CD1c-positive myeloid dendritic cell (primary cell): ENCODE data around the gene CRB3.
"Not testable (repeated sequence)": the region's sequence is repeated elsewhere in the genome, so short reads cannot be mapped to it uniquely, and the experiment has no call there.

Source experiments
- DNase-seq: peaks from one replicate; pipeline ENCODE4 v3.0.0-alpha.2; 2016; ENCODE audit errors: extremely low spot score

Gene CRB3, protein sequence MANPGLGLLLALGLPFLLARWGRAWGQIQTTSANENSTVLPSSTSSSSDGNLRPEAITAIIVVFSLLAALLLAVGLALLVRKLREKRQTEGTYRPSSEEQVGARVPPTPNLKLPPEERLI

DNA sequence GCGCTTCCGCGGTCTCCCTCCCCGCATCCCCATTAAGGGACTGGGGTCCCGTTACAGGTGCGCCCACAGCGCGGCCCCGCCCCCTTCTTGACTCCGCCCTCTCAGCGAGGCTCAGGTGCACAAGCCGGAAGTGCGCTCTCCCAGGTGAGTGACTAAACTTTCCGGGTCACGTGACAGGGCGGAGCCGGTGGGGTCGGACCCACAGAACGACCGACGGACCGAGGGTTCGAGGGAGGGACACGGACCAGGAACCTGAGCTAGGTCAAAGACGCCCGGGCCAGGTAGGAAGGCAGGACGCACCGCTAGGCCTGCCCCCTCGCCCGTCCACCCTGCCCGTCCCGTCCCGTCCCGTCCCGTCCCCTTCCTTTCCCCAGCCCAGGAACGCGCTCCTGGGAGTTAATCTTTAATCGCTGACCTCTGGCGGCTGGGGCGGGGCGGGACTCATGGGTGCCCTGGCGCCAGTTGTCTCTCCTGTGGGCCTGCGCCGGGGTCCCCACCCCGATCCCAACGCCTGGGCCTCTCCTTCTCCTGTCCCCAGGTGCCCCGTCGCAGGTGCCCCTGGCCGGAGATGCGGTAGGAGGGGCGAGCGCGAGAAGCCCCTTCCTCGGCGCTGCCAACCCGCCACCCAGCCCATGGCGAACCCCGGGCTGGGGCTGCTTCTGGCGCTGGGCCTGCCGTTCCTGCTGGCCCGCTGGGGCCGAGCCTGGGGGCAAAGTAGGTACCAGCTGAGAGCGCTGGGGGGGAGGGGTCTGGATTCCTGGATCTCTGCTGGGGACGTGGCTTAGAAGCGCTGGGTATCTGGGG lies at the start of gene CRB3:
Gene CRB3, plus strand, starts transcription at position 202 of the 804 bp plus-strand sequence. Its CDS starts 431 bp downstream, at position 633.
- no peak for DNase-seq

DNA sequence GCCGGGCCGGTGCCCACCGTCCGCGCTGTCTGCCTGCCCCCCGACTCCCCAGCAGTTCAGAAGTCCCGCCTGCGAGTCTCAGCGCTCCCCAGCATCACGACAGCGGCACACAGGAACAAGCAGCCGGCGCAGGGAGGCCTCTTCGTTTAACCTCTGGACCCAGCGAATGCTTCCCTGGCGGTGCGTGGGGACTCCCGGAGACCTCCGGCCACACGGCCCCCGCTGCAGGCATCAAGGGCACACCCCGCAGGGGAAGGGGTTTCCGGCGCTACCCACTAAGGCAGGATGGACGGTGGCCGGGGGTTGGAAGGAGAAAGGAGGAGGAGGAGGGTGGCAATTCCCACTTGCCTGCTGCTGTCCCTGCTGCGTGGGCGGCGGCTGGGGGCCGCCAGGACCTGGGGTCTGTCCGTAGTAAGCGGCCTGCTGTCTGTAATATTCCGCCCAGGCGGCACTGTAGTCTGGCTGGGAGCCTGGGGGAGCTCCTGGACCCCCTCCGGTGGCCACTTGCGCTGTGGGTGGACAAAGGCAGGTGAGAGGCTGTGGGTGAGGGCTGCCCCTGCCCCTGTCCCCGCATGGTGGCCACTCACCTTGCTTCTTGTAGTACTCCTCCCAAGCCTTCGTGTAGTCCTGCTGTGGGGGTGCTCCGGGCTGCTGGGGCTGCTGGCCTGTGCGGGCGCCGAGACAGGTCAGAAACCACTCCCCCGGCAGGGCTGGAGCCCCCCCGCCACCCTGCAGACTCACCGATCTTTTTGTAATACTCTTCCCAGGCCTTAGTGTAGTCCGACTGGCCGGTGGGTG lies 49.1 kb upstream of the CRB3 start:
- DNase-seq = no peak

DNA sequence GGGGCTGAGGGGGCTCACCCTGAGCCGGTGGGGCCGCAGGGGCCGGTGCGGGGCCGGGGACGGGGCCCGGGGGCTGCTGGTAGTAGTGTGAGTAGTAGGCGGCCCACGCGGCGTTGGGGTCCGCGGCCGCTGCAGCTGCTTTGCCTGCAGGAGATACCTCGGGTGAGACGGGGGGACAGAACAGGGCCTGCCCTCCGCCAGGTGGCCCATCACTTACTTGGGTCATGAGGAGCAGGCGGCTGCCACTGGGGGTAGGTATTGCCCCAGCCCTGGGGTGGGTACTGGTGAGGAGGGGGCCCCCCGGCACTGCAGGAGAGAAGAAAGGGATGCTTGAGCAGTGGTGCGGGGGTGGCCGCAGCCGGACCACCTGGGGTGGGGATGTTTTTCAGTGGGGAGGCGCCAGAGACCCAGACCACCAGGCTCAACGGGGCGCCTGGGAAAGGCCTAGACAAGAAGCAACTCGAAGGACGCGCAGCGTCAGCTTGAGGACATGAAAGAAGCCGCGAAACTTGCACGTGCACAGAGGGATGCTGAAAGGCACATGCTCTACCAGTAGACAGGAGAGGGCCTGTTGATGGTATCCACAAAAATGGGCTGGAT lies 48.4 kb upstream of the CRB3 start:
- DNase-seq = no peak

DNA sequence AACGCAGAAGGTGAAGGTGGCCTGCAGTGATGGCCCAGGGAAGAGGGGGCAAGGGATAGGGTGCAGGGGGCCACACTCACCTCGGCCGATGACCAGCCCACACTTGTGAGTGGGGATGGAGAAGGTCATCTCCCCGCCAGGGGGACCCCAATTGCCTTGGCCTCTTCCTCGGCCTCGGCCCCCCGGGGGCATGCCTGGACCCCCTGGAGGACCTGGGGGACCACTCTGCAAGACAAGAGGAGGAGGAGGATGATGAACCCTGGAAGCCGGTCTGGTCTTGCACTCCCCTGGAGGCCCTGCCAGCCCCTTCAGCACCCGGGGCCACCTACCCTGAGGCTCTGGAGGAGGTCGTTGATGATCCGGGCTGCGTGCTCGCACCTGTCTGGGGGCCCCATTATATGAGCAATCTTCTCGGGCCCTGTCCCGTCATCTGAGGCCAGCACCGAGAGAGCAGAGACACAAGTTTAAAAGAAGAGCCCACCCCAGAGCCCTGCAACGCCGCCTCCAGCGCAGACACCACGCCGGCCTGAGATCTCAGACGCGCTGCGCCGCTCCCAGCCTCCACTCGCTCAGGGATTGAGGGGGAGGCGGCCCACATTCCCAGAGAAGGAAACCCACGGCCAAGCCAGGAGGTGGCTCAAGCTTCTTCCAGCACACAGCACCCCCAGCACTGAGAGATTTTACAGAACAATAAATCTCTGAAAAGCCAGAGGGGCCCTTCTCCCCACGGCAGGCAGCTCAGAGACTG lies 47.2 kb upstream of the CRB3 start:
- no peak for DNase-seq

DNA sequence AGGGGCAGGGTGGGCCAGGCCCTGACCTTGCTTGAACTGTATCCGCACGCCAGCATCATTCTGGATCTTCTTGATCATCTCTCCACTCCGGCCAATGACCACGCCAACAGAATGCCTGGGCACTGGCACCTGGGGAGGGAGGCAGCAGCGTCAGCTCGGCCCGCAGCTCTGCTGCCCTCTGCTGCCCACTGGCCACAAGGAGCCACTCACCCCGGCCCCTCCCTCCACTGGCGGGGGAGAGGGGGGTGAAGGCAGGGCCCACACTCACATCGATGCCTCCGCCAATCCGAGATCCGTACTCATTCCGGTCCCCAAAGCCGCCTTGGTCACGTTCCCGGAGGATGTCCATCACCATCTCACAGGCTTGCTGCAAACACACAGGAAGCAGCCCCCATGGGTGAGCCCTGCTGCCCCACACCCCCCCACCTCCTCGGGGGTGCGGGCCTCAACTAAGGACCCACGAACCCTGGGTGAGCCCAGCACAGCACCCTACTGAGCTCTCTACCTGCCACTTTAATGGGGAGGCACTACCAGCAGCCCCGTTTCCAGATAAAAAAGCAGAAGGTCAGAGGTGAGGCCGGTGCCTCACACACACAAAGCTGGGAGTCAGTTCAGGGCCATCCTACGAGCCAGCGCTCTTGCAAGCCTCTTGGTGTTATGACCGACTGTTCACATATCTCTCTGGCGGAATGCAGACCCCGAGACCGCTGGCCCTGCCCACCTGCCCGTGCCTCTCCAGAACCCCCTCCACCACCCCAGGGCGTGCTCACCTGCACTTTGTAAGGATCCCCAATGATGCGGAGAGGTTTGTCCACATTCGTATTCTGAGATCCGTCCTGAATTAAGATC lies 46.1 kb upstream of the CRB3 start:
- DNase-seq = no peak

DNA sequence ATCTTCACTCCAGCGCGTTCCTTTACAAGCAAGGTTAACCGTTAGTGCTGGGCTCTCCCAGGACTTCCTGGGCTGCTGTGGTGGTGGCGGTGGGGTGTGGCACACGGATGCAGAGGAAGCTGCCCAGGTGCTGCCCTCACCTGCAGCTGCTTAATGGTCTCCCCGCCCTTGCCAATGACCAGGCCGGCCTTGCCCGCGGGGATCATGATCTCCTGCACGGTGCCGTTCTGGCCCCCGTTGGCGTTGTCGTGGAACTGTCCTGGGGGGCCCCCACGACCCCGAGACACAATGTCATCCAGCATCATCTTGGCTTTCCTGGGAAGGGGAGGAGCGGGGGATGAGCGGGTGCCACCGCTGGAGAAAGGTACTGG lies 45.5 kb upstream of the CRB3 start:
- DNase-seq = no peak

DNA sequence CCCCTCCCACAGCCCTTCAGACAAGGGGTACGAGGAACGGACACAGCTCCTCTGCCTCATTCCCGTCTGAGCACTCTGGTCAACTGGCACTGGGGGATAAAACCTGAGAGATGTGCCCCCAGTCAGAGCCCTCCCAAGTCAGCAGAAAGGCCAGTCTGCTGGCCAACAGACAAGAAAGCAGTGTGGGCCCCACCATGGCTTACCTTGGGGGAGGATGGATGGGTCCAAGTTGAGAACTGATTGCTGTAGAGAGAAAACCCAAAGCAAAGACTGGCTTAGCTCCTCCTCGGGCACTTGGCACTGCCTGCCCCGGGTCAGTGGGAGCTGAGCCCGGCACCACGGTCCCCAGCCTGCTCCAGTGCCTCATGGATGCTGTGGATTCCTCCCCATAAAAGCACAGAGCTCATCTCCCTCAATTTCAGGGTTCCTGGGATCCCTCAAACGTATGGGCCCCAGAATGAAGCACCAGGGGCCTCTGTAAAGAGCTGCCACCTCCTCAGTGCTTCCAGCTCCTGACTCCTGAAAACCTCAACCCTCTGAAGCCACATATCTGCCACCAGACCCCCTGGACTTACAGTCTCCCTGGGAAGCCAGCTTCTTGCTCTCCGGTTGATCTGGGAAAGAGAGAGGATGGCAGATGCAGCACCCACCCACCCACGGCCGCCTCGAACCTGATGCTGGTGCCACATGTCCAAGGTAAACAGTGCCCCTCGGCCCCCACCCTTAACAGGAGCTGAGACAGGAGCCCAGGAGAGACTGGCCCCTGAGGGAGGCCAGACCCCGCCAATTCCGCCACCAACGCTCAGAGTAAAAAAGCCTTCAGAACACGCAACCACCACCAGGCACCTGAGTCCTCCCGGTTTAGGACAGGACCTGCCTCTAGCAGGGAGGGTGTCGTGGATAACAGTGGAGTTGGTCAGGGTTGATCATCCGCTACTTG lies 42.7 kb upstream of the CRB3 start:
- no peak for DNase-seq

DNA sequence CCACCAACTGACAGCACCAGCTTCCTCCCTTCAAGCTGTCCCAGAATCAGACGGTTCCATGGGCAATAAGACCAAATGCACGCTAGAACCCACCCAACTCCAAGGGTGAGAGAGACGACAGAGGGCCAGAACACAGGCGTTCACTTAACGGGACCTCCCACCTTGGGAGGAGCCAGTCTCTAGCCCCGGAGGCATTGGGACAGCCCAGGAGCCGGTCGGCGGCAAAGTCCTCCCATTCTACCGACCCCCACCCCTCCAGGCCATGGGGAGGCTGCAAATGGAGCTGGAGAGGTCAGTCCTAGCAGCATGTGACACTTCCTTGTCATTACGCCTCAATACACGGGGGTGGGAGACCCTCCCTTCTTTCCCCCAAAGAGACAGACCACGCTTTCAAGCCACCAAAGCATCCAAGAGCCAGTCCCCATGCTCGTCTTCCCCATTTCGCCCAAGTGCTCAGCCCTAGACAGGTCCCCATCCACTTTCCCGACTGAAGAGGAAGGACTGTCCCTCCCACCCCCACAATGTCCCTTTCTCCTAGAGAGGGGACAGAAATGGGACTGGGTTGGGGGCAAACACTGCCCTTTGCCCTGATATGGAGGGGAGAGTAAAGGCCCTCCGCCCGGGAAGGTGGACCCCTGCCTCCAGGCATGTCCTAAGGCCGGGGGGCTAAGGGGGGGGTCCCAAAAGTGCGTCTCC lies 40.4 kb upstream of the CRB3 start:
- peak; percentile 66 for DNase-seq

DNA sequence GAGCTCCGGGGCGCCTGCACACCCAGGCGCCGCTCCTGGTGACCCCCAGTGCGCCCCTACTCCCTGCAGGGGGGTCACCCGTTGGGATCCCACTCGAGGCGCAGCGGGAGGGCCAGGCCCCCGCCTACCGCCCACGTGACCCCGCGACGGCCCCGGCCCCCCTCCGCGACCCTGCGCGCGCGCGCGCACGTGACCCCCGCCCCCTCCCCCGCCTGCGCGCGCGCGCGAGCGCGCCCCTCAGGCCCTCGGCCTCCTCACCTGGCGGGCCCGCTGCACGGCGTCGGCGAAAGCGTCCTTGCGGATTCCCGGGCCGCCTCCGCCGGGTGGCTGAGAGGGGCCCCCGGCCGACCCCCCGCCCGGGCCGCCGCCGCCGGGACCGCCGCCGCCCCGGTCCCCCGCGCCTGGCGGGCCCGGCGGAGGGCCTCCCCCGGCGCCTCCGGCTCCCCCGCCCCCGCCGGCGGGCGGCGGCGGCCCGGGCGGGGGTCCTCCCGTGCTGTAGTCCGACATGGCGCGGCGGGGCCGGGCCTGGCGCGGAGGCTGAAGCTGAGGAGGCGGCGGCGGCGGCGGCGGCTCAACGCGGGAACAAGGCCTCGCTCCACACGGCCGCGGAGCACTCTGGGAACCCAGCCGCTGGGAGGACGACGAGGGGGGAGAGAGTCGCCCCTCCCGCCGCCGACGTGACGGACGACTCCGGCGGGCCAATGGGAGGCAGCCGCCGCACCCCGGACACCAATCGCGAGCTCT lies 39.7 kb upstream of the CRB3 start, which contains the start of gene KHSRP:
Gene KHSRP, minus strand, starts transcription at position 617 of the 744 bp plus-strand sequence. Its CDS starts 110 bp downstream, at position 507.
- DNase-seq = peak; percentile 13

DNA sequence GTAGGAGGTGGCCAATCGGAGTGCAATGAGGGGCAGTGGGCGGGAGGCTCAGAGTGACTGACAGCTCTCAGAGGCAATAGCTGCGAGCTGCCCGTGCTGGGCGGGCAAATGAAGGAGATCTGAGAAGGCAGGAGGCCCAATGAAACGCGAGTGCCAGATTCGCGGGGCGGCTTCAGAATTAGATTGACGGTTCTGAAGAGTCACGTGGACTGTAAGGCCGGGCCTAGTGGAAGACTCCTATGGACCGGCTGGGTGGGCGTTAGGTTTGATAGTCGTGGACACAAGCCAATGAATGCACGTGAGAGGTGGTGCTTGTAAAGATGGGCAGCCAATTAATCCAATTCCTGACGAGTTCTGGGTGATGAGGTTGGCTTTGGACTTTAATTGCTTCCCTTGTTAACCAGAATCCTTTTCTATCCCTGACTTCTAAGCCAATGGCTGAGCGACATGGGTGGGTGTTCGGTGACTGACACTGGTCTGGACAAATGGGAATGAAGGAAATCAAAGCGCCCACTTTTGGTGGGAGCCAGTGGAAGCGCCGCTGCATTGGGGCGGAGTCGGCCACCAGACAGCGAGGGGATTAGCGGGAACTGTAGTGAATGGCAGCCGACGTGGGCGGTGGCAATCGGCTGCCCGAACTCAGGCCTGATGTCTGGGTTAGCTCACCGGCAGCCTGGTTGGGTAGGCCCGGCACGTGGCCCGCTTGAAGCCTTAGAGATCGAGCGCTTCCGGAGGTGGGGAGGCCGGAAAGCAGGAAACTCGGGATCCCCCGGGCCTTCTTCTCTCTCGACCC lies 38.9 kb upstream of the CRB3 start:
- DNase-seq = peak; percentile 100

DNA sequence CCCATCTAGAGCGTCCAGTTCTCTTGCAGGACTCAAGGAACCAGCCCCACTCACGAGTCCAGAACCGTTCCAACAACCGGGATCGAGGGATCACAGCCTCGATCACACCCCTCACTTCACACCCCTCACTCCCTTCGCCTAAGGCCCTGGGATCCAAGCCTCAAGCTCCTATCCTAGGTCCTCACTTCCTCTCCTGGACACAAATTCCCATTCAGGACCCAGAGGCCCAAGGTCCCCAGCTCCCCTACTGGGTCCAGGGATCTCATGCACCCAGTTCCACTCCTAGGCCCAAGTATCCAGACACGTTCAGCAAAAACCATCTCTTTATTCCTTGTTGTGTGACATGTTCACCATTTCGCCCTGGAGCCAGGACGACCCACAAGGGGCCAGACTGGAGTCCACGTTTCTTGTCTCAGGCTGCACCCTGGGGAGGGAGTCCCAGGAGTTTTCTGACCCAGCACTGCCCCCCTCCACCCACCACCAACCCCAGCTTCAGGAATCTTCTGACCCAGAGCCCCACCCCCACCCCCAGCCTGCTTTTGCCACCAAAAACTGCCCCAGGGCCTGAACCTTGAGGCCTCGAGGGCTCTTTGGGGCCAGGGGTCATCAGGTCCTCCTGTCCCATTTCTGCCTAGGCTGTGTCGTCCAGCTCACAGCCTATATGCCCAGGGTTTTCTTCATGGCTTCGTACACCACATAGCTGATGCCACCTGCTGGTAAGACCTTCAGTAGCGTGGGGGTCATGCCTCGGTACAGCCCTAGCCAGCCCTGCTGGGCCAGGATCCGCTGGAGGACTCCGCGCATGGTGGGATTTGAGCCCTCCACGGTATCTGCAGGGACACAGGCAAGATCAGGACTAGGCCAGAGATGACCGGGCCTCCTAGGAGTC lies 38.1 kb upstream of the CRB3 start:
- DNase-seq = peak; percentile 4

DNA sequence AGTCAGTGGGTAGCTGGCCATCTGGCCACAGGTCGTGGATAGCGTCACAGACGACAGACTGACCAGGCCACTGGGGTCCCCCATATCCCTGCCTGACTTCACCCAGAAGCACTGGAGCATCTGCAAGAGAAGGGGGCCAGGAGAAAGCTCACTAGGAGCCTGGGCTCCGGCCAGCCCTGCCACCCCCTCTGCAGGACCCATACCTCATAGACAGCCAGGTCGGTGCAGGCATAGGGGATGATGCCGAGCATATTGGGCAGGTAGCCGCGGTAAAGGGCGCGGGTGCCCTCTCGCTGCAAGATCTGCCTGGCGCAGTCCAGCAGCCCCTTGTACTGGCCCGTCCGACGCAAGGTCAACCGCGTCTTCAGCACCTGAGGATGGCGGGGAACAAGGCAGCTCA lies 36.9 kb upstream of the CRB3 start:
- DNase-seq = no peak

DNA sequence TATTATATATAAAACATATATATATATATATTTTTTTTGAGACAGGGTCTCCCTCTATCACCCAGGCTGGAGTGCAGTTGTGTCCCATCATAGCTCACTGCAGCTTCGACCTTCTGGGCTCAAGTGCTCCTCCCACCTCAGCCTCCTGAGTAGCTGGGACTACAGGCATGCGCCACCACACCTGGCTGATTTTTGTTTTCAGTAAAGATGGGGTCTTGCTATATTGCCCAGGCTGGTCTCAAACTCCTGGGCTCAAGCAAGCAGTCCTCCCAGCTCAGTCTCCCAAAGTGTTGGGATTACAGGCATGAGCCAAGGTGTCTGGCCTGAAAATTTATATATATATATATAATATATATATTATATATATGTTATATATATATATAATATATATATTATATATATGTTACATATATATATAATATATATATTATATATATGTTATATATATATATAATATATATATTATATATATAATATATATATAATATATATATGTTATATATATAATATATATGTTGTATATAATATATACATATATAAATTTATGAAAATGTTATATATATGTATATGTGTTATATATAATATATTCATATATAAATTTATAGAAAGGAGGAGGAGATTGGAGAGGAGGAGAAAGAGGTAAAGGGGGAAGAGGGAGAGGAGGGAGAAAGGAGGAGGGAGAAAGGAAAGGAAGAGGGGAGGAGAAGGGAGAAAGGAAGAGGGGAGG lies 35.2 kb upstream of the CRB3 start:
- DNase-seq = not testable (repeated sequence)

DNA sequence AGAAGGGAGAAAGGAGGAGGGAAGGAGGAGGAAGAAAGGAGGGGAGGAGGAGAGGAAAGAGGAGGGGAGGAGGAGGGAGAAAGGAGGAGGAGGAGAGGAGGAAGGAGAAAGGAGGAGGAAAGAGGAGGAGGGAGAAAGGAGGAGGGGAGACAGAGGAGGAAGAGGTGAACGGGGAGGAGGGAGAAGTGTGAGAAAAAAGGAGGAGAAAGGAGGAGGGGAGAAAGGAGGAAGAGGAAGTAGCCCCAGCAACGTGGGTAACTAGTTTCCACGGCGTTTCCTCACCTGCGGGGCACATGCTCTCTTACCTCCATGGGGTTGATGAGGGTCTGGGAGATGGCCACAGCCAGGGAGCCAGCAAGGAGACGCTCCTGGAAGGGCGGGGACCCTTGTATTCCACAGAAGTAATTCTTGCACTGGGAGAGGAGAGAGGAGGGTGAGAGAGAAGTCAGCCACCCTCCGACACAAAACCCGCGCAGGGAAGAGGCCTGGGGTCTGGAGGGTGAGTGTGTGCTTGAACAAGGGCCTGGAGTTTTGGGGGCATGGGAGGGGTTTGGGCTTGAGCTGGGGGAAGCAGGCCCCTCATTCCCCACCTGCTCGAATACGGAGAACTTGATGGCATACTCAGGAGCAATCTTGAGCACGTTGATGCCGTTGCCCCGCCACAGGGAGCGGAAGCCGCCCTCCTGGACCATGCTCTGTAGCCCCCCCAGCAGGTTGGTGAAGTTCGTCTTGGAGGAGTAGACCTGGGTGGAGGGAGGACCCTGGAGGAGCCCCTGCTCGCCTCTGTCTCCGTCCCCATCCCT lies 34.5 kb upstream of the CRB3 start:
- no peak for DNase-seq

DNA sequence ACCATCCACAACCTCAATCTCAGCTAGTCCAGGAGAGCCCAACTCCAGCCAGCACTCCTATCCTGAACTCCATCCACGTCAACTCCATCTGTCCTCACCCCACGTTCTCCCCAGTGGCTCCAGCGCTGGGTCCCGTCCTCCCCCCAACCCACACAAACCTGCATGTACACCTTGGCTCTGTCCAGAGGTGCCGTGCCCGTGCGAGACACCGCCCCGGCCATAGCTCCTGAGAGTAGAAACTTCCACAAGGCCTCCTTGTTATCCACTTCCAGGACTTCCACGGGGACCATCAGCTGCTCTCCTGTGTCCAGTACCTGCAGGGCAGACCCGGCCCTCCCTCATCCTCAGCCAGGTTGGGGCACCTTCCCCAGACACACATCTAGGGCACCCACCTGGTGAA lies 32.2 kb upstream of the CRB3 start:
- DNase-seq = no peak
